ENCODE measurements around the gene IL17RD.

Gene IL17RD

GRCh38 chr3:57053122-57053521 is 112.0 kb downstream of the IL17RD start:
- TF ChIP-seq CTCF (IDR thresholded peaks at IDR 0.05; ENCODE audit: extremely low read depth, insufficient read depth, missing control alignments) = no peak
- DNase-seq (ENCODE audit: low spot score) = no peak
- in situ Hi-C loops (cut with MboI; ENCODE audit: low pct_unique_long_range_greater_than_20kb, low sequenced_read_pairs, unreplicated experiment) = no loop called here

GRCh38 chr3:57052662-57053061 is 112.5 kb downstream of the IL17RD start:
- DNase-seq (ENCODE audit: low spot score) = no peak
- in situ Hi-C loops (cut with MboI; ENCODE audit: low pct_unique_long_range_greater_than_20kb, low sequenced_read_pairs, unreplicated experiment) = no loop called here
- no peak for TF ChIP-seq CTCF (IDR thresholded peaks at IDR 0.05; ENCODE audit: extremely low read depth, insufficient read depth, missing control alignments)

- DNase-seq (ENCODE audit: low spot score) = no peak
- no peak for TF ChIP-seq CTCF (IDR thresholded peaks at IDR 0.05; ENCODE audit: extremely low read depth, insufficient read depth, missing control alignments)
- in situ Hi-C loops (cut with MboI; ENCODE audit: low pct_unique_long_range_greater_than_20kb, low sequenced_read_pairs, unreplicated experiment) = no loop called here
Measured at GRCh38 chr3:57048728-57049127, 116.4 kb downstream of the IL17RD start.

- TF ChIP-seq CTCF (IDR thresholded peaks at IDR 0.05; ENCODE audit: extremely low read depth, insufficient read depth, missing control alignments) = no peak
- no peak for DNase-seq (ENCODE audit: low spot score)
- in situ Hi-C loops (cut with MboI; ENCODE audit: low pct_unique_long_range_greater_than_20kb, low sequenced_read_pairs, unreplicated experiment) = no loop called here
Measured at GRCh38 chr3:57048052-57048671, 117.0 kb downstream of the IL17RD start.

GRCh38 chr3:57046101-57046765 is 118.9 kb downstream of the IL17RD start:
- DNase-seq (ENCODE audit: low spot score) = no peak
- no peak for TF ChIP-seq CTCF (IDR thresholded peaks at IDR 0.05; ENCODE audit: extremely low read depth, insufficient read depth, missing control alignments)
- in situ Hi-C loops (cut with MboI; ENCODE audit: low pct_unique_long_range_greater_than_20kb, low sequenced_read_pairs, unreplicated experiment) = no loop called here

GRCh38 chr3:57043518-57043917 is 121.6 kb downstream of the IL17RD start:
- in situ Hi-C loops (cut with MboI; ENCODE audit: low pct_unique_long_range_greater_than_20kb, low sequenced_read_pairs, unreplicated experiment) = no loop called here
- no peak for TF ChIP-seq CTCF (IDR thresholded peaks at IDR 0.05; ENCODE audit: extremely low read depth, insufficient read depth, missing control alignments)
- no peak for DNase-seq (ENCODE audit: low spot score)

Data from GM13977 (cell line).